Activated B cell treated with CpG ODN at 0.5 μM for 24 hours (primary cell): Measurements from ENCODE around the gene RAPGEF1. TPM values are rescaled to one million over a fixed set of nuclear protein-coding genes. Genes with fewer than 3 reads are reported as not detected.
"Not testable (repeated sequence)": the region's sequence is repeated elsewhere in the genome, so short reads cannot be mapped to it uniquely, and the experiment has no call there.

ENCODE experiments used
- ATAC-seq: fragments of 200-7000 bp; cut with Tn5 transposase; one replicate; pipeline ENCODE4 v1.10.0; 2021; ENCODE audit warnings: low read depth, mild to moderate bottlenecking, moderate library complexity
- CTCF ChIA-PET: fragments of 350-600 bp; sonication (Branson Sonifier 250); formaldehyde crosslinking; loops from one replicate; lab custom pipeline; 2021; ENCODE audit warnings: antibody characterized with exemption; lab: Charles Lee
- POLR2A ChIA-PET: fragments of 350-600 bp; sonication (Branson Sonifier 250); formaldehyde crosslinking; loops from one replicate; lab custom pipeline; 2021; ENCODE audit warnings: antibody characterized with exemption; lab: Charles Lee
- DNase-seq: peaks from one replicate; pipeline ENCODE4 v3.0.0; 2022
- H3K27ac Mint-ChIP-seq: one replicate; pipeline ENCODE4 v1.8.0; 2020; ENCODE audit warnings: mixed read lengths
- H3K27me3 Mint-ChIP-seq: one replicate; pipeline ENCODE4 v1.8.0; 2021; ENCODE audit warnings: mixed read lengths
- H3K36me3 Mint-ChIP-seq: one replicate; pipeline ENCODE4 v1.8.0; 2021; ENCODE audit warnings: low read depth, mixed read lengths
- H3K4me1 Mint-ChIP-seq: one replicate; pipeline ENCODE4 v1.8.0; 2021; ENCODE audit warnings: mixed read lengths
- H3K4me3 Mint-ChIP-seq: one replicate; pipeline ENCODE4 v1.8.0; 2020; ENCODE audit warnings: mild to moderate bottlenecking, mixed read lengths
- H3K9me3 Mint-ChIP-seq: one replicate; pipeline ENCODE4 v1.8.0; 2020; ENCODE audit warnings: mixed read lengths
- CTCF ChIP-seq: fragments of 200-600 bp; IDR thresholded peaks from one replicate; pipeline ENCODE4 v1.8.0; 2022; ENCODE audit warnings: antibody characterized with exemption, mild to moderate bottlenecking
- intact Hi-C: fragments of 100-400 bp; cut with micrococcal nuclease; formaldehyde crosslinking; loops from one replicate; pipeline ENCODE4 v1.15.1; 2024
- total RNA-seq: library from RNA; stranded (reverse); gene quantifications from 2 replicates; pipeline ENCODE4 v1.2.3, GENCODE V29; 2022

RAPGEF1 gene
- total RNA-seq, 1 donor from 2014 or later, result 318 TPM

GRCh38 chr9:131690462-131690861 lies 49.4 kb downstream of the RAPGEF1 start:
- peak overlapping the region; percentile 41 for H3K27ac Mint-ChIP-seq
- no peak overlapping the region for H3K4me3 Mint-ChIP-seq
- H3K9me3 Mint-ChIP-seq, result no peaks in the 10 kb centered on the region
- H3K27me3 Mint-ChIP-seq, result no peaks in the 10 kb centered on the region
- no peak for TF ChIP-seq CTCF
- POLR2A ChIA-PET, result interaction anchor here (0.6 to 1.4 kb wide), 2 partner anchors 12 to 31 kb away, joined by 3 to 5 read pairs; no protein-coding TSS in a partner anchor
- peaks cover 93% of the 10 kb centered on the region for H3K4me1 Mint-ChIP-seq
- intact Hi-C loops, result loop anchor here (2.0 kb wide), 1 partner anchor 14 kb away; no protein-coding TSS in a partner anchor
- CTCF ChIA-PET, result no interaction called here
- no peak for DNase-seq
- ATAC-seq, result no peak
- H3K36me3 Mint-ChIP-seq, result peaks cover 21% of the 10 kb centered on the region

GRCh38 chr9:131688377-131688776 lies 51.5 kb downstream of the RAPGEF1 start:
- POLR2A ChIA-PET, result interaction anchor here (1.1 kb wide), 2 partner anchors 10 to 11 kb away, joined by 3 to 4 read pairs; no protein-coding TSS in a partner anchor
- H3K4me1 Mint-ChIP-seq, result peaks cover 94% of the 10 kb centered on the region
- H3K9me3 Mint-ChIP-seq, result no peaks in the 10 kb centered on the region
- no peak for TF ChIP-seq CTCF
- ATAC-seq (no peak), DNase-seq (no peak)
- no peaks in the 10 kb centered on the region for H3K27me3 Mint-ChIP-seq
- no peak overlapping the region for H3K4me3 Mint-ChIP-seq
- H3K36me3 Mint-ChIP-seq, result peaks cover 20% of the 10 kb centered on the region
- CTCF ChIA-PET, result no interaction called here
- intact Hi-C loops, result no loop called here
- H3K27ac Mint-ChIP-seq, result no peak overlapping the region

- DNase-seq, result no peak
- Mint-ChIP-seq H3K4me3 (peak overlapping the region; percentile 65), H3K36me3 (peaks cover 23% of the 10 kb centered on the region), H3K27me3 (no peaks in the 10 kb centered on the region), H3K9me3 (no peaks in the 10 kb centered on the region), H3K4me1 (peaks cover 92% of the 10 kb centered on the region), H3K27ac (peak overlapping the region; percentile 71)
- ATAC-seq, result peak; percentile 91
- intact Hi-C loops, result no loop called here
- TF ChIP-seq CTCF, result no peak
- POLR2A ChIA-PET, result interaction anchor here (0.7 to 2.8 kb wide), 8 partner anchors 8 to 46 kb away, joined by 3 to 16 read pairs (median 4); no protein-coding TSS in a partner anchor
- CTCF ChIA-PET, result no interaction called here
Observed at GRCh38 chr9:131685753-131686706, 53.8 kb downstream of the RAPGEF1 start.

GRCh38 chr9:131683094-131683493 lies 56.8 kb downstream of the RAPGEF1 start:
- CTCF ChIA-PET, H3K27ac Mint-ChIP-seq: not testable (repeated sequence)
- H3K4me1 Mint-ChIP-seq, result peaks cover 97% of the 10 kb centered on the region

GRCh38 chr9:131682261-131682660 lies 57.6 kb downstream of the RAPGEF1 start:
- intact Hi-C loops, result no loop called here
- Mint-ChIP-seq H3K4me1 (peaks cover 97% of the 10 kb centered on the region), H3K27ac (peak overlapping the region; percentile 60), H3K9me3 (no peaks in the 10 kb centered on the region), H3K27me3 (no peaks in the 10 kb centered on the region), H3K36me3 (peaks cover 26% of the 10 kb centered on the region), H3K4me3 (peak overlapping the region; percentile 45)
- no peak for TF ChIP-seq CTCF
- ATAC-seq (no peak), DNase-seq (no peak)
- POLR2A ChIA-PET, result interaction anchor here (0.6 to 19.5 kb wide), 3 partner anchors 10 to 503 kb away, joined by 4 to 683 read pairs (median 4); partner anchors contain the start of gene RAPGEF1
- CTCF ChIA-PET, result interaction anchor here (1.1 to 1.7 kb wide), 3 partner anchors 26 to 58 kb away, joined by 3 to 5 read pairs (median 4); partner anchors contain the start of gene RAPGEF1

More at GRCh38 chr9:131683094-131683493, 56.8 kb downstream of the RAPGEF1 start:
- H3K9me3 Mint-ChIP-seq, DNase-seq, ATAC-seq, H3K27me3 Mint-ChIP-seq, H3K4me3 Mint-ChIP-seq, intact Hi-C loops: not testable (repeated sequence)
- POLR2A ChIA-PET, result interaction anchor here (19.5 kb wide), 1 partner anchor 46 kb away, joined by 683 read pairs; the partner anchor contains the start of gene RAPGEF1
- H3K36me3 Mint-ChIP-seq, result peaks cover 26% of the 10 kb centered on the region

- intact Hi-C loops, H3K9me3 Mint-ChIP-seq, ATAC-seq, DNase-seq, H3K27me3 Mint-ChIP-seq, H3K4me3 Mint-ChIP-seq: not testable (repeated sequence)
- Mint-ChIP-seq H3K36me3 (peaks cover 26% of the 10 kb centered on the region), H3K4me1 (peaks cover 97% of the 10 kb centered on the region), H3K27ac (peak overlapping the region; percentile 60)
- POLR2A ChIA-PET, result interaction anchor here (0.6 to 19.5 kb wide), 5 partner anchors 10 to 504 kb away, joined by 3 to 683 read pairs (median 4); partner anchors contain the start of gene RAPGEF1
- CTCF ChIA-PET, result interaction anchor here (1.1 to 1.7 kb wide), 3 partner anchors 25 to 58 kb away, joined by 3 to 5 read pairs (median 4); partner anchors contain the start of gene RAPGEF1
Observed at GRCh38 chr9:131681826-131682225, 58.0 kb downstream of the RAPGEF1 start.

- Mint-ChIP-seq H3K4me1 (peaks cover 97% of the 10 kb centered on the region), H3K27ac (peak overlapping the region; percentile 70), H3K36me3 (peaks cover 25% of the 10 kb centered on the region)
- DNase-seq, H3K4me3 Mint-ChIP-seq, ATAC-seq, H3K27me3 Mint-ChIP-seq, intact Hi-C loops, H3K9me3 Mint-ChIP-seq: not testable (repeated sequence)
- ChIA-PET CTCF (interaction anchor here (1.1 to 1.7 kb wide), 3 partner anchors 25 to 59 kb away, joined by 3 to 5 read pairs (median 4); partner anchors contain the start of gene RAPGEF1), POLR2A (interaction anchor here (1.1 to 19.5 kb wide), 4 partner anchors 11 to 48 kb away, joined by 3 to 683 read pairs (median 4); partner anchors contain the start of gene RAPGEF1)
Observed at GRCh38 chr9:131681108-131681507, 58.8 kb downstream of the RAPGEF1 start.
